Measurements from ENCODE around the gene BAIAP2L2.
"Not testable (repeated sequence)": the region's sequence is repeated elsewhere in the genome, so short reads cannot be mapped to it uniquely, and the experiment has no call there.

BAIAP2L2 gene

GRCh38 chr22:38037367-38038150 lies 72.9 kb downstream of the BAIAP2L2 start:
- not testable (repeated sequence) for DNase-seq (ENCODE audit: low read depth)

GRCh38 chr22:38036392-38037062 lies 74.0 kb downstream of the BAIAP2L2 start:
- no peak for DNase-seq (ENCODE audit: low read depth)

GRCh38 chr22:38035530-38035885 lies 75.0 kb downstream of the BAIAP2L2 start:
- DNase-seq (ENCODE audit: low read depth) = no peak
